Kidney (tissue), 14 donors: ENCODE results near the gene SLC39A11. TPM values are rescaled to one million over a fixed set of nuclear protein-coding genes. Genes with fewer than 3 reads are reported as not detected.

Source experiments
- DNase-seq, 5 donors: peaks; one replicate each; pipeline ENCODE4 v3.0.0-alpha.2; 2013 to 2020
- FAIRE-seq: peaks from 2 replicates; lab custom pipeline; 2012; peaks lifted over from hg19 to GRCh38; lab: Jason Lieb, UNC
- H3K27ac ChIP-seq, 2 donors: one replicate each; pipeline ENCODE4 v1.7.0; 2013; ENCODE audit warnings: low read depth in 2 of 2, low read length in 2 of 2, inconsistent platforms in 1 of 2
- H3K27me3 ChIP-seq: one replicate; pipeline ENCODE4 v1.7.1; 2013; ENCODE audit warnings: low read length, inconsistent platforms; ENCODE audit not compliant: control insufficient read depth, insufficient read depth
- H3K36me3 ChIP-seq, 3 donors: one replicate each; pipeline versions ENCODE4 v1.7.0 to v1.7.1; 2013; ENCODE audit warnings: low read length in 3 of 3, control low read depth in 1 of 3, inconsistent platforms in 1 of 3; ENCODE audit not compliant: insufficient read depth in 3 of 3, control insufficient read depth in 2 of 3
- H3K4me1 ChIP-seq, 3 donors: one replicate each; pipeline versions ENCODE4 v1.7.0 to v1.7.1; 2013; ENCODE audit warnings: low read length in 3 of 3, inconsistent platforms in 1 of 3, low read depth in 1 of 3; ENCODE audit not compliant: control insufficient read depth in 2 of 3, insufficient read depth in 2 of 3
- H3K4me3 ChIP-seq, 3 donors: one replicate each; pipeline versions ENCODE4 v1.7.0 to v1.8.1; 2013; ENCODE audit warnings: low read length in 3 of 3, control low read depth in 1 of 3, inconsistent platforms in 1 of 3
- H3K9ac ChIP-seq, 3 donors: one replicate each; pipeline versions ENCODE4 v1.7.0 to v1.7.1; 2013; ENCODE audit warnings: low read length in 3 of 3, control low read depth in 1 of 3, inconsistent platforms in 1 of 3
- H3K9me3 ChIP-seq, 3 donors: one replicate each; pipeline versions ENCODE4 v1.7.0 to v1.7.1; 2013; ENCODE audit warnings: low read length in 3 of 3, control low read depth in 1 of 3, inconsistent platforms in 1 of 3; ENCODE audit not compliant: control insufficient read depth in 2 of 3, insufficient read depth in 1 of 3
- intact Hi-C: fragments of 100-400 bp; cut with DNase I; formaldehyde crosslinking; loops from one replicate; pipeline ENCODE4 v1.11.1; 2022
- polyA plus RNA-seq: library from polyadenylated mRNA; stranded (reverse); fragments of 350-450 nt; fragmentation: Illumina TruSeq; extraction: RNeasy Lipid Tissue Mini Kit (QIAGEN cat#74804); gene quantifications from one replicate; pipeline ENCODE4 v1.2.3, GENCODE V29; 2014; ENCODE audit warnings: low read depth, low replicate concordance; ENCODE audit not compliant: insufficient read depth
- total RNA-seq: library from RNA; stranded (reverse); fragmentation: NEBNext Ultra II Directional; extraction: Animal tissue kit (Norgen Biotek cat#: 25700); gene quantifications from one replicate; pipeline ENCODE4 v1.2.1, GENCODE V29; 2021
- TF ChIP-seq, protein P1 (sequence below): IDR thresholded peaks from 3 replicates; pipeline ENCODE4 v1.5.1; 2012; ENCODE audit warnings: mild to moderate bottlenecking, moderate library complexity, borderline replicate concordance; ENCODE audit not compliant: insufficient read depth; ENCODE audit errors: extremely low read depth
- donor health status: control.
- donor health status: control.
- donor health status: control.
- donor health status: control.
- donor health status: control.
- donor health status: DM: yes; HTN: yes; CAD: no.
- donor health status: Normal renal cell carcinoma (clear cell type).

The SLC39A11 gene
- total and polyA plus RNA-seq, 2 donors from 2014 or later: 19.7 to 37.2 TPM

DNA sequence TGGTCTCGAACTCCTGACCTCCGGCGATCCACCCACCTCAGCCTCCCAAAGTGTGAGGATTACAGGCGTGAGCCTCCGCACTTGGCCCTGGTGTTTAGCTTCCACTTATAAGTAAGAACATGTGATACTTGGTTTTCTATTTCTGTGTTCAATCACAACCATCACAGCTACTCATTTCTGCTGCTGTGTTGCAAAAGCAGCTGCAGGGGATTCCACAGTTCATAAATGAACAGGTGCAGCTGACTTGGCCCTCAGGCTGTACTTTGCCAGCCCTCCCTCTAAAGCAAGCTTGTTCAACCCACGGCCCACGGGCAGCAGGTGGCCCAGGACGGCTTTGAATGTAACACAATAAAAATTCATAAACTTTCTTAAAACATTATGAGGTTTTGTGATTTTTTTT is 79.2 kb downstream of the SLC39A11 start:
- Histone ChIP-seq H3K4me3 (no peak overlapping the region), H3K9me3 (no peaks in the 10 kb centered on the region), H3K9ac (no peak overlapping the region), H3K27me3 (no peaks in the 10 kb centered on the region), H3K27ac (no peak overlapping the region), H3K36me3 (no peaks in the 10 kb centered on the region), H3K4me1 (no peaks in the 10 kb centered on the region)
- TF ChIP-seq, protein P1, sequence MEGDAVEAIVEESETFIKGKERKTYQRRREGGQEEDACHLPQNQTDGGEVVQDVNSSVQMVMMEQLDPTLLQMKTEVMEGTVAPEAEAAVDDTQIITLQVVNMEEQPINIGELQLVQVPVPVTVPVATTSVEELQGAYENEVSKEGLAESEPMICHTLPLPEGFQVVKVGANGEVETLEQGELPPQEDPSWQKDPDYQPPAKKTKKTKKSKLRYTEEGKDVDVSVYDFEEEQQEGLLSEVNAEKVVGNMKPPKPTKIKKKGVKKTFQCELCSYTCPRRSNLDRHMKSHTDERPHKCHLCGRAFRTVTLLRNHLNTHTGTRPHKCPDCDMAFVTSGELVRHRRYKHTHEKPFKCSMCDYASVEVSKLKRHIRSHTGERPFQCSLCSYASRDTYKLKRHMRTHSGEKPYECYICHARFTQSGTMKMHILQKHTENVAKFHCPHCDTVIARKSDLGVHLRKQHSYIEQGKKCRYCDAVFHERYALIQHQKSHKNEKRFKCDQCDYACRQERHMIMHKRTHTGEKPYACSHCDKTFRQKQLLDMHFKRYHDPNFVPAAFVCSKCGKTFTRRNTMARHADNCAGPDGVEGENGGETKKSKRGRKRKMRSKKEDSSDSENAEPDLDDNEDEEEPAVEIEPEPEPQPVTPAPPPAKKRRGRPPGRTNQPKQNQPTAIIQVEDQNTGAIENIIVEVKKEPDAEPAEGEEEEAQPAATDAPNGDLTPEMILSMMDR: no peak
- DNase-seq (no peak), FAIRE-seq (no peak)
- intact Hi-C loops: no loop called here

DNA sequence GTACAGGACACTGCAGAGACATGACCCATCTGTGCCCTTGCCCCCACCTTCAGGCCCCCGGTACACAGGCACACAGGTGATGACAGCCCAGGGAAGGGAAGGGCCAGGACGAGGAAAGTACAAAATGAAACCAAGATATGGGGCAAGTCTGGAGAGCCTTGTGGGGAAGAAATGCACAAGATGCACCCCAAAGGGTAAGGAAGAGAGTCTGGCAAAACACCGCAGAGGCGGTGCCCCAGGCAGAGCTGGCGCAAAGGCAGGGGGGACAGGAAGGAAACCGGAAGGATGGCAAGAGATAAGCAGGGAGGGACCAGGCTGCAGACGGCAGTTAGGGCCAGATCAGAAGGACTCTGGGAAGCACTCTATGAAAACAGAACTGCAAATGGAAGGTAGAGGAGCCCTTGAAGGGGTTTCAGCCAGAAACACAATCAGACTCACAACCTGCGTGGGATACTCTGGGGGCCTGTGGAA is 81.4 kb downstream of the SLC39A11 start:
- H3K9ac ChIP-seq: no peak overlapping the region
- H3K4me3 ChIP-seq: no peak overlapping the region
- no peaks in the 10 kb centered on the region for H3K27me3 ChIP-seq
- H3K9me3 ChIP-seq: no peaks in the 10 kb centered on the region
- TF ChIP-seq, protein P1: no peak
- FAIRE-seq (no peak), DNase-seq (no peak)
- H3K4me1 ChIP-seq: no peaks in the 10 kb centered on the region
- no peaks in the 10 kb centered on the region for H3K36me3 ChIP-seq
- intact Hi-C loops: no loop called here
- H3K27ac ChIP-seq: no peak overlapping the region

DNA sequence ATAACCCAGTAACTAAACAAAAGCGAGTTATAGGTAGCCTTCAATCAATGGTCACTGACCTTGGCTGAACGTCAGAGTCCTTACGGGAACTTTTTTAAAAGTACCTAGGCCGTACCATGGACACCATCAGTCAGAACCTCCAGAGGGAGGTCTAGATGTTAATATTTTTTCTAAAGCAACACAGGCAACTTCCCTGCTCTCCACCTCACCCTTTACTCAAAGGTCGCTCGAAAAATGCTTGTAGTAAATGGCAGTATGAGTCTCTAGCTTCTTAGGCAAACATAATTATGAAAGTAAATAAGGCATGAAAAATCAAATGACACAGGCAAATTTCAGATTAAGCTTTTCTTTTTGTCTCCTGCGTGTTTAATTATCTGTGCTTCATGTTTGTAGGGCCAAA is 82.1 kb downstream of the SLC39A11 start:
- FAIRE-seq (no peak), DNase-seq (no peak)
- H3K36me3 ChIP-seq: no peaks in the 10 kb centered on the region
- no peak overlapping the region for H3K9ac ChIP-seq
- H3K9me3 ChIP-seq: no peaks in the 10 kb centered on the region
- TF ChIP-seq, protein P1: no peak
- H3K27ac ChIP-seq: no peak overlapping the region
- no peaks in the 10 kb centered on the region for H3K27me3 ChIP-seq
- no peak overlapping the region for H3K4me3 ChIP-seq
- no peaks in the 10 kb centered on the region for H3K4me1 ChIP-seq
- intact Hi-C loops: no loop called here

DNA sequence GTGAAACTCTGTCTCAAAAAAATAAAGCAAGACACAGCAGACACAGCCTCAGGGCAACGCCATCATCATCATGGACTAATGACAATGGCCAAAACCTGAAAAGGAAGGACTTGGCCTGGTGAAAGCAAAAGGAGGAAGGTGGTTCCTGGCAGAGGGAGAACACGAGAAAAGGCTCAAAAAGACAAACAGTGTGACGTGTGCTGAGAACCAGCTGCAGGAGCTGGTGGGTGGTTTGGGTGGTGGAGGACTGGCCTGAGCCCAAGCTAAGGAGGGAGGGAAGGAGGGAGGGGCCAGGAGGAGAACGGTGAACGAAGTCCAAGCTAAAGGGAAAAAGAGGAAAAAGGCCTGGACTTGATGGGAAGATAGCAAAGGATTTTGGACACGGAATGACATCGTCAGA is 85.1 kb downstream of the SLC39A11 start:
- TF ChIP-seq, protein P1: no peak
- no peak for FAIRE-seq
- H3K9me3 ChIP-seq: no peaks in the 10 kb centered on the region
- H3K36me3 ChIP-seq: no peaks in the 10 kb centered on the region
- H3K9ac ChIP-seq: no peak overlapping the region
- DNase-seq: no peak
- H3K4me1 ChIP-seq: no peaks in the 10 kb centered on the region
- intact Hi-C loops: no loop called here
- no peak overlapping the region for H3K4me3 ChIP-seq
- no peaks in the 10 kb centered on the region for H3K27me3 ChIP-seq
- peak overlapping the region; percentile 3 to 26 for H3K27ac ChIP-seq
